ENCODE measurements around the gene SFXN4.

DNA sequence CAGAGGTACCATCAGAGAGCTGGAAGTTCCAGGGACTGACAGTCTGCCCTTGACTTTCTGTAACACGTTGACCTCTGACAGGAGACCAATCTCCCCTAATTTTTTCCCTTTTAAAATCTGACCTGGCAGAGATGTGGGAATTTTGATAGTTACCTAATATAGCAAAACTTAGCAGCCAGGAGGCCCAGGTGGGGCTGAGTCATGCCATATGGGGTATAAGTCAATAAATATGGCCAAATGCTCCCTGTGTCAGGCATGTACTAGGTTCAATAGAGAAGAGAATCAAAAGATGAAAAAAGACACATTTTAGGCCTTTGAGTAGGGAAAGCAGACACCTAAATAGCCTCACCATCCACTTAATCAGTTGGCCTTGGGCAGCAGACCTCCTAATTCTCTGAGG is 35.7 kb upstream of the SFXN4 start:
- TF ChIP-seq, protein P1, sequence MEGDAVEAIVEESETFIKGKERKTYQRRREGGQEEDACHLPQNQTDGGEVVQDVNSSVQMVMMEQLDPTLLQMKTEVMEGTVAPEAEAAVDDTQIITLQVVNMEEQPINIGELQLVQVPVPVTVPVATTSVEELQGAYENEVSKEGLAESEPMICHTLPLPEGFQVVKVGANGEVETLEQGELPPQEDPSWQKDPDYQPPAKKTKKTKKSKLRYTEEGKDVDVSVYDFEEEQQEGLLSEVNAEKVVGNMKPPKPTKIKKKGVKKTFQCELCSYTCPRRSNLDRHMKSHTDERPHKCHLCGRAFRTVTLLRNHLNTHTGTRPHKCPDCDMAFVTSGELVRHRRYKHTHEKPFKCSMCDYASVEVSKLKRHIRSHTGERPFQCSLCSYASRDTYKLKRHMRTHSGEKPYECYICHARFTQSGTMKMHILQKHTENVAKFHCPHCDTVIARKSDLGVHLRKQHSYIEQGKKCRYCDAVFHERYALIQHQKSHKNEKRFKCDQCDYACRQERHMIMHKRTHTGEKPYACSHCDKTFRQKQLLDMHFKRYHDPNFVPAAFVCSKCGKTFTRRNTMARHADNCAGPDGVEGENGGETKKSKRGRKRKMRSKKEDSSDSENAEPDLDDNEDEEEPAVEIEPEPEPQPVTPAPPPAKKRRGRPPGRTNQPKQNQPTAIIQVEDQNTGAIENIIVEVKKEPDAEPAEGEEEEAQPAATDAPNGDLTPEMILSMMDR (IDR thresholded peaks at IDR 0.05), result no peak
- TF ChIP-seq EP300 (IDR thresholded peaks at IDR 0.05), result no peak
- no peak for TF ChIP-seq POLR2A (IDR thresholded peaks at IDR 0.05)
- no peak for TF ChIP-seq POLR2AphosphoS5 (IDR thresholded peaks at IDR 0.05)
